RWPE1 (cell line): ENCODE measurements around the gene SLIT3.

ENCODE experiments used
- CTCF ChIA-PET: fragments of 350-600 bp; sonication (Branson Sonifier 250); formaldehyde crosslinking; extraction: SDS; loops from one replicate; lab custom pipeline; 2021; lab: Yijun Ruan, JAX
- POLR2A ChIA-PET: fragments of 400-600 bp; formaldehyde crosslinking; extraction: SDS; loops from one replicate; lab custom pipeline; 2020; ENCODE audit warnings: antibody characterized with exemption; ENCODE audit not compliant: low non-redundant PET; lab: Yijun Ruan, JAX
- DNase-seq: peaks from one replicate; pipeline ENCODE4 v3.0.0; 2012; ENCODE audit warnings: low spot score
- H3K27ac ChIP-seq: fragments of 450-650 bp; 2 replicates; pipeline ENCODE4 v1.5.1; 2017
- CTCF ChIP-seq: fragments of 450-650 bp; conservative IDR thresholded peaks from 2 replicates; pipeline ENCODE4 v1.5.1; 2017; ENCODE audit warnings: low read depth, mild to moderate bottlenecking

SLIT3 gene

DNA sequence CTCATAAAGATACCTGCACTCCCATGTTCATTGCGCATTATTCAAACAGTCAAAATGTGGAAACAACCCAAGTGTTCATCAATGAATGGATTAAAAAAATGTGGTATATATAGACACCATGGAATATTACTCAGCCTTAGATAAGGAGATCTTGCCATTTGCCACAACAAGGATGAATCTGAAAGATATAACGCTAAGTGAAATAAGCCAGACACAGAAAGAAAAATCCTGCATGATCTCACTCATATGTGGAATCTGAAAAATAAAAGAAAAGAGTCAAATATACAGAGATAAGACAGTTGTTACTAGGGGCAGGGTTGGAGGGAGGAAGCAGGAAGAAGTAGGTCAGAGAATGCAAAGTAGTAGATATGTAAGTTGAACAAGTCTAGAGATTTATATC is 17.6 kb upstream of the SLIT3 start:
- POLR2A ChIA-PET = no interaction called here
- no peak for TF ChIP-seq CTCF
- H3K27ac ChIP-seq = no peak overlapping the region
- DNase-seq = no peak
- CTCF ChIA-PET = no interaction called here

DNA sequence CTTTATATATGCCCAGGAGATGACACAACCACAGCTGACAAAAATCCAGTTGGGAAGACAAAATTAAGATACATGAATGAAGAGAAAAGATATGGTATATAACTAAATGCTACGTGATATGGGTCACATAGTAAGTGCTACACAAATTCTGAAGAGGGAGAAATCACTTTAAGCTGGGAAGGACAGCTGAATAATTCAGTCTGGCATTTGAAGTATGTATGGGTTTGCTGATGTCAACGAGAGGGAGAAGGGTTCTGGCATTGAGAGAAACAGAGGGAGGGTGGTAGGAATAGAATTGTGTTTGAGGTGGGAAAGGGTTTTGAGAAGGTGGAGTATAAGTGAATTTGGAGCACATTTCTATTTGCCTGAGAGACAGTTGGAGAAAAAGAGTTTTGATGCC is 6.7 kb upstream of the SLIT3 start:
- ChIA-PET CTCF (interaction anchor here (0.5 kb wide), 1 partner anchor 322 kb away, joined by 3 read pairs; no protein-coding TSS in a partner anchor), POLR2A (no interaction called here)
- DNase-seq = no peak
- TF ChIP-seq CTCF = no peak
- no peak overlapping the region for H3K27ac ChIP-seq

- ChIA-PET CTCF (interaction anchor here (0.6 to 0.9 kb wide), 2 partner anchors 626 to 1310 kb away, joined by 3 read pairs; no protein-coding TSS in a partner anchor), POLR2A (no interaction called here)
Measured at GRCh38 chr5:169305366-169305765, 4.4 kb upstream of the SLIT3 start.

DNA sequence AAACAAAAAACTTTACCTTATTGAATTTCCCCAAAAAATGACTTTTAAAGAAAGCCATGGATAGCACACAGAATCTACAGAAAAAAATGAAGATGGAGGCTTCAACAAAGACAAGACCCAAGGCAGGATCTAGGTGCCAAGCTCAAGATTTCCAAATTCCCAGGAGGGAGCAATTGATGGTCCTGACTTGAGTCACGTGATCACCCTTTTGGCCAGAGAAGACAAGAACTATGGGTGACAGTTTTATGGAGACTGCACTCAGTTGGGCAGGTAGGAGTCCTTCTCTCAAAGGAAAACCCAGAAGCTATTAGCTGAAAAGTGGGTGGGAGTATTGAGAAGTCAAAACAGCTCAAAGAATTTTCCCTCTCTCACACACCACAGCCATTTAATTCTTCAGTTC is 3.2 kb upstream of the SLIT3 start:
- POLR2A ChIA-PET = no interaction called here
- H3K27ac ChIP-seq = no peak overlapping the region
- TF ChIP-seq CTCF = no peak
- DNase-seq = no peak
- CTCF ChIA-PET = interaction anchor here (0.6 kb wide), 1 partner anchor 313 kb away, joined by 3 read pairs; no protein-coding TSS in a partner anchor

More at GRCh38 chr5:169305366-169305765, 4.4 kb upstream of the SLIT3 start:
- no peak for TF ChIP-seq CTCF
- H3K27ac ChIP-seq = no peak overlapping the region
- no peak for DNase-seq

- TF ChIP-seq CTCF = no peak
- H3K27ac ChIP-seq = peak overlapping the region; percentile 64
- CTCF ChIA-PET = interaction anchor here (0.6 to 2.0 kb wide), 11 partner anchors 9 to 1537 kb away, joined by 3 to 12 read pairs (median 3); no protein-coding TSS in a partner anchor
- POLR2A ChIA-PET = no interaction called here
- no peak for DNase-seq
Measured at GRCh38 chr5:169303119-169303515, 2.2 kb upstream of the SLIT3 start.

DNA sequence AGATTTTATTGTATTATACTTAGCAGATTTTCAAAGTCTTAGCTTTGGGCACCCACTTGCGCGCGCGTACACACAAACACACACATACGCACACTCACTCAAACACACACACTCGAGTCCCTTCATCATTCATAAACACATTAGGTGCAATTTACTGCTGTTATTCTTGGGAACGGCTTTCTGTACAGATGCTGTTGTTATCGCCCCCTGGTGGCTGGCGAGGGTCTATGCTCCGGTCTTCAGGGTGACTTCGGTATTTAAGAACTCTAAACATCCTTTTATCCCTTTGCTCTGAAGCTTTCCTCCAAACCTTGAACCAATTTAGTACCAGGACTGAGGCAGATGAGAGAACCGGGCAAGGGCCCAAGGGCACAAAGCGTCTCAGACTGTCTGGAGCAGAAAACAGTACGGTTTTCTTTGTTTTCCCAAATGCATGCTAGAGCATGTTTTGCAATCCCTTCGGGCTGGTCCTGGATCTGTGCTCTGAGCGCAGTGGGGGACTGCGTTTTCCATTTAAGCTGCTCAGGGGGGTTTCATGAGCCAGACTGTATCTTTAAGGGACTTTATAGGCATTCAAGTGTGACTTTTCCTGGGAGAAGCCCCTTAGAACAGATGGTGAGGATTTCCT is 1.7 kb upstream of the SLIT3 start:
- CTCF ChIA-PET = interaction anchor here (0.6 to 2.0 kb wide), 15 partner anchors 10 to 1536 kb away, joined by 3 to 12 read pairs (median 3); no protein-coding TSS in a partner anchor
- H3K27ac ChIP-seq = peak overlapping the region; percentile 64
- POLR2A ChIA-PET = no interaction called here
- peak; percentile 89 for DNase-seq
- TF ChIP-seq CTCF = peak; percentile 96
